Measurements from ENCODE around the gene LRRC8C.

Gene LRRC8C

GRCh38 chr1:89608984-89609725 is 23.8 kb upstream of the LRRC8C start:
- no peaks in the 10 kb centered on the region for H3K4me1 ChIP-seq (ENCODE audit: control insufficient read depth, low read depth, low read length)
- no peak overlapping the region for H3K4me3 ChIP-seq (ENCODE audit: low read length)

DNA sequence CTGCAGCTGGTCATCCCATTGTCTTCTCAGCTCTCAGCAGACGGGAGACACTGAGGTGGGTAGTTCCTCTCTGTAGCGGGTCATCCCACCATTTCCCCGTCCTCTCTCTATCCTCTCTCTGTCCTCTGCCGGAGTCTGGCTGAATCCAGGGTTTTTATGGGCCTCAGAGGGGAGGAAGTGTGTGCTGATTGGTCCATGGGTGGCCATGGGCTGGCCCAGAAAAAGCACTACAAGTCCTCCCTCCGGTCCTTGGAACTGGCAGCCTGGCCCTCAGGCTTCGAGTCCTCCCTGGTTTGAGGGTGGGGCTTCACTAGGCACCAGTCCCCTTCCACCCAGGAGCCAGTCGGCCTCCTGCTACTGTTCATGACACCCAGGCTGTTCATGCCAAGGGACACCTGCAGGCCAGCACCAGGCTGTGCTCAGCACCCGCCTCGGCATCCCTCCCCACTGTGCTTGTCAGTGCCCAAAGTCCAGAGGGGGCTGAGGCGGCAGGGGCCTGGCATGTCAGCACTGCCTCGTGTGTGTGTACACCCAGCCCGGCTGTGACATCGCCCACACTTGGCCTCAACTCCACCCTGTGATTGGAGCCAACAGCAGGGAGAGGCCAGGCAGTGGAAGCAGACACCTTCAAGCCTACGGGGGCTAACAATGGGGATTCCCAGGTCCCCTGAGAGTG is 23.0 kb upstream of the LRRC8C start:
- Histone ChIP-seq H3K9ac (ENCODE audit: low read length) (no peak overlapping the region), H3K4me1 (ENCODE audit: control insufficient read depth, low read depth, low read length) (no peaks in the 10 kb centered on the region), H3K9me3 (ENCODE audit: control insufficient read depth, low read depth, low read length) (no peaks in the 10 kb centered on the region), H3K27ac (ENCODE audit: low read length) (no peak overlapping the region), H3K36me3 (ENCODE audit: control insufficient read depth, low read depth, low read length) (no peaks in the 10 kb centered on the region), H3K4me3 (ENCODE audit: low read length) (no peak overlapping the region), H3K27me3 (ENCODE audit: control insufficient read depth, insufficient read depth, low read length) (no peaks in the 10 kb centered on the region)

More at GRCh38 chr1:89608984-89609725, 23.8 kb upstream of the LRRC8C start:
- Histone ChIP-seq H3K9ac (ENCODE audit: low read length) (no peak overlapping the region), H3K9me3 (ENCODE audit: control insufficient read depth, low read depth, low read length) (no peaks in the 10 kb centered on the region), H3K27ac (ENCODE audit: low read length) (no peak overlapping the region), H3K27me3 (ENCODE audit: control insufficient read depth, insufficient read depth, low read length) (no peaks in the 10 kb centered on the region), H3K36me3 (ENCODE audit: control insufficient read depth, low read depth, low read length) (no peaks in the 10 kb centered on the region)

DNA sequence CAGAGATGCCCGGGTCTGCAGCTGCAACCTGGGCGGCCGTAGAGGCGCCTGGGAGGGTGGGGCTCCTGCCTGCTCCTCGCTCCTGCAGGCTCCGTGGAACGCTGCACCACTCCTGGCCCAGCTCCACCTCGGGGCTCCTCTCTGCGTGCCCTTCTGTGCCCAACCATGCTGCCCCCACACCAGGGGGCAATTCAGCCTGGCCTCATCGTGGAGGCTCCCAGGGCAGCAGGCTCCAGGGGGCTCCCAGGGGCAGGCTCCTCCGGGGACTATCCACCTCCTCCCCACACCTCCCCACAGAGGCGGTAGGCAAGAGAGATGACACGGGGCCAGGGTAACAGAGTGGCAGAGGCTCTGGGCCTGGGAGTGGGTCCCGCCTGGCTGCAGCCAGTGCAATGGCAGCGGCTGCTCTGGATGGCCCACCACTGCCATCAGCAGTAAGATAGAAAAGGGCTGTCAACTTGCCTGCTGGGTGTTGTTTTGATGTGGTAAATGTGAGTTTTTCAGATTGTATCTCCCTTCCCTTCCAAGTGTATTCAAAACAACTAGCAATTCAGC is 22.4 kb upstream of the LRRC8C start:
- Histone ChIP-seq H3K27me3 (ENCODE audit: control insufficient read depth, insufficient read depth, low read length) (no peaks in the 10 kb centered on the region), H3K27ac (ENCODE audit: low read length) (no peak overlapping the region), H3K36me3 (ENCODE audit: control insufficient read depth, low read depth, low read length) (no peaks in the 10 kb centered on the region), H3K9me3 (ENCODE audit: control insufficient read depth, low read depth, low read length) (no peaks in the 10 kb centered on the region), H3K4me3 (ENCODE audit: low read length) (no peak overlapping the region), H3K4me1 (ENCODE audit: control insufficient read depth, low read depth, low read length) (no peaks in the 10 kb centered on the region), H3K9ac (ENCODE audit: low read length) (no peak overlapping the region)

GRCh38 chr1:89611721-89612120 is 21.2 kb upstream of the LRRC8C start:
- Histone ChIP-seq H3K9ac (ENCODE audit: low read length) (no peak overlapping the region), H3K4me3 (ENCODE audit: low read length) (no peak overlapping the region), H3K27ac (ENCODE audit: low read length) (no peak overlapping the region), H3K27me3 (ENCODE audit: control insufficient read depth, insufficient read depth, low read length) (no peaks in the 10 kb centered on the region), H3K9me3 (ENCODE audit: control insufficient read depth, low read depth, low read length) (no peaks in the 10 kb centered on the region), H3K4me1 (ENCODE audit: control insufficient read depth, low read depth, low read length) (no peaks in the 10 kb centered on the region), H3K36me3 (ENCODE audit: control insufficient read depth, low read depth, low read length) (no peaks in the 10 kb centered on the region)

- no peaks in the 10 kb centered on the region for H3K4me1 ChIP-seq (ENCODE audit: control insufficient read depth, low read depth, low read length)
- no peak overlapping the region for H3K9ac ChIP-seq (ENCODE audit: low read length)
- H3K36me3 ChIP-seq (ENCODE audit: control insufficient read depth, low read depth, low read length): no peaks in the 10 kb centered on the region
- no peak overlapping the region for H3K27ac ChIP-seq (ENCODE audit: low read length)
- H3K27me3 ChIP-seq (ENCODE audit: control insufficient read depth, insufficient read depth, low read length): no peaks in the 10 kb centered on the region
- no peak overlapping the region for H3K4me3 ChIP-seq (ENCODE audit: low read length)
- H3K9me3 ChIP-seq (ENCODE audit: control insufficient read depth, low read depth, low read length): peaks cover 2% of the 10 kb centered on the region
Observed at GRCh38 chr1:89613928-89614327, 19.0 kb upstream of the LRRC8C start.

GRCh38 chr1:89615676-89616598 is 17.0 kb upstream of the LRRC8C start:
- no peak overlapping the region for H3K9ac ChIP-seq (ENCODE audit: low read length)
- no peak overlapping the region for H3K4me3 ChIP-seq (ENCODE audit: low read length)
- peaks cover 2% of the 10 kb centered on the region for H3K9me3 ChIP-seq (ENCODE audit: control insufficient read depth, low read depth, low read length)
- no peak overlapping the region for H3K27ac ChIP-seq (ENCODE audit: low read length)
- no peaks in the 10 kb centered on the region for H3K4me1 ChIP-seq (ENCODE audit: control insufficient read depth, low read depth, low read length)
- H3K27me3 ChIP-seq (ENCODE audit: control insufficient read depth, insufficient read depth, low read length): no peaks in the 10 kb centered on the region
- H3K36me3 ChIP-seq (ENCODE audit: control insufficient read depth, low read depth, low read length): no peaks in the 10 kb centered on the region

DNA sequence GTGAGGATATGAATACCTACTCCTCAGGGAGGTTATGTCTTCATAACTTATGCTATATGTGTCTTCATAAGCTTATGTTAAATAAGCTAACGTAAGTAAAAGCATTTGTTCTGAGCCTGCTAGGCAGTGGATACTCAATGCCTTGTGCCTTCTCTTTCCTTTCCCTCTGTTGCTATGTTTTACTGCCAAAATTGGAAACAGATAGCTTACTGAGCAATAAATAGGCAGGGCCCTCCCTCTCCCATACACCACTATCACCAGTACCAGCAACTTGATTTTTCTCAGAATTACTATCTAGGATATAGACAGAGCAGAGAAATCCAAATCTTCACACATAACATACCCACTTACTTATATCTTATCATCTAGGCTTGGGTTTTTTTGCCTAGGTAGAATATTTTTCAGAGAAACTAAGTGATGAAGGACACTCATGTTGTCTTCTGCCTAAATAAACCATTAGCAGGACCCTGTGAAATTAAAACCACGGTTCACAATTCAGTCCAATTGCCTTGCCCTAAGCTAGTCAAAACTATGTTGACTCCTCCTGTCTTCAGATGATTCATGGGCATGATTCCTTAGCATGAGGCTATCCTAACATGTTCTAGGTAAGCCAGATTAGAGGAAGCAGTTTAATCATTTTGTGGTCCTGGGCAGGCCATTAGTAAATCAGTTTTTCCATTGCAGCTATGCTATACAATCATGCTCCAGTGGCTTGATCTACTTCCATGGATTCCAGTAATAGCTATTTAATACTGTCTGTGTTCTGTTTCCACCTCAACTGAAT is 15.9 kb upstream of the LRRC8C start:
- H3K4me1 ChIP-seq (ENCODE audit: control insufficient read depth, low read depth, low read length): no peaks in the 10 kb centered on the region
- no peak overlapping the region for H3K27ac ChIP-seq (ENCODE audit: low read length)
- H3K27me3 ChIP-seq (ENCODE audit: control insufficient read depth, insufficient read depth, low read length): no peaks in the 10 kb centered on the region
- H3K9ac ChIP-seq (ENCODE audit: low read length): no peak overlapping the region
- no peaks in the 10 kb centered on the region for H3K36me3 ChIP-seq (ENCODE audit: control insufficient read depth, low read depth, low read length)
- H3K9me3 ChIP-seq (ENCODE audit: control insufficient read depth, low read depth, low read length): peaks cover 2% of the 10 kb centered on the region
- H3K4me3 ChIP-seq (ENCODE audit: low read length): no peak overlapping the region

GRCh38 chr1:89620664-89621063 is 12.3 kb upstream of the LRRC8C start:
- Histone ChIP-seq H3K9ac (ENCODE audit: low read length) (no peak overlapping the region), H3K36me3 (ENCODE audit: control insufficient read depth, low read depth, low read length) (no peaks in the 10 kb centered on the region), H3K9me3 (ENCODE audit: control insufficient read depth, low read depth, low read length) (peaks cover 2% of the 10 kb centered on the region), H3K27ac (ENCODE audit: low read length) (no peak overlapping the region), H3K4me1 (ENCODE audit: control insufficient read depth, low read depth, low read length) (no peaks in the 10 kb centered on the region), H3K4me3 (ENCODE audit: low read length) (no peak overlapping the region), H3K27me3 (ENCODE audit: control insufficient read depth, insufficient read depth, low read length) (no peaks in the 10 kb centered on the region)

GRCh38 chr1:89622895-89623294 is 10.0 kb upstream of the LRRC8C start:
- Histone ChIP-seq H3K9me3 (ENCODE audit: control insufficient read depth, low read depth, low read length) (peaks cover 2% of the 10 kb centered on the region), H3K27ac (ENCODE audit: low read length) (no peak overlapping the region), H3K4me1 (ENCODE audit: control insufficient read depth, low read depth, low read length) (no peaks in the 10 kb centered on the region), H3K27me3 (ENCODE audit: control insufficient read depth, insufficient read depth, low read length) (no peaks in the 10 kb centered on the region), H3K4me3 (ENCODE audit: low read length) (no peak overlapping the region), H3K9ac (ENCODE audit: low read length) (no peak overlapping the region), H3K36me3 (ENCODE audit: control insufficient read depth, low read depth, low read length) (no peaks in the 10 kb centered on the region)

- H3K27ac ChIP-seq (ENCODE audit: low read length): no peak overlapping the region
- H3K4me3 ChIP-seq (ENCODE audit: low read length): no peak overlapping the region
- H3K27me3 ChIP-seq (ENCODE audit: control insufficient read depth, insufficient read depth, low read length): no peaks in the 10 kb centered on the region
- H3K9ac ChIP-seq (ENCODE audit: low read length): no peak overlapping the region
- H3K36me3 ChIP-seq (ENCODE audit: control insufficient read depth, low read depth, low read length): no peaks in the 10 kb centered on the region
- H3K9me3 ChIP-seq (ENCODE audit: control insufficient read depth, low read depth, low read length): no peaks in the 10 kb centered on the region
- no peaks in the 10 kb centered on the region for H3K4me1 ChIP-seq (ENCODE audit: control insufficient read depth, low read depth, low read length)
Observed at GRCh38 chr1:89624314-89624713, 8.6 kb upstream of the LRRC8C start.
